MM.1S (cell line): ENCODE measurements around the gene EPHA3.

Experiments used
- CTCF ChIP-seq: fragments of 300-600 bp; sonication (generic); IDR thresholded peaks from 2 replicates; pipeline ENCODE4 v1.5.1; 2016; ENCODE audit warnings: antibody characterized with exemption, low read length, mixed read lengths
- EZH2 ChIP-seq: fragments of 300-600 bp; sonication (generic); optimal IDR thresholded peaks from 2 replicates; pipeline ENCODE3; 2017; ENCODE audit warnings: low read depth, mild to moderate bottlenecking, antibody characterized with exemption, low read length, mixed read lengths
- EZH2phosphoT487 ChIP-seq: fragments of 300-600 bp; sonication (generic); IDR thresholded peaks from 2 replicates; pipeline ENCODE4 v1.6.1; 2018; ENCODE audit warnings: antibody characterized with exemption, low read length

GRCh38 chr3:89154416-89154815 lies 47.0 kb downstream of the EPHA3 start:
- no peak for TF ChIP-seq CTCF
- no peak for TF ChIP-seq EZH2
- TF ChIP-seq EZH2phosphoT487: no peak
